Prostate gland (tissue), 2 donors: ENCODE measurements around the gene ULK4. TPM values are rescaled to one million over a fixed set of nuclear protein-coding genes. Genes with fewer than 3 reads are reported as not detected.

Source experiments
- DNase-seq: peaks from one replicate; pipeline ENCODE4 v3.0.0-alpha.2; 2019; ENCODE audit warnings: low spot score
- H3K27ac ChIP-seq, 2 donors: fragments of 200-600 bp; sonication (generic); 2 replicates each; pipeline ENCODE4 v1.5.1; 2017 to 2019
- H3K27me3 ChIP-seq: fragments of 200-600 bp; sonication (generic); replicated peaks from 2 replicates; pipeline ENCODE4 v1.5.1; 2019; ENCODE audit not compliant: insufficient read depth
- H3K36me3 ChIP-seq, 2 donors: fragments of 200-600 bp; sonication (generic); 1 replicate in 1 of 2; 2 replicates in 1 of 2; pipeline versions ENCODE4 v1.5.1 to v1.8.1; 2017 to 2019
- H3K4me1 ChIP-seq: fragments of 200-600 bp; sonication (generic); replicated peaks from 2 replicates; pipeline ENCODE4 v1.5.1; 2019
- H3K4me3 ChIP-seq, 2 donors: fragments of 200-600 bp; sonication (generic); 2 replicates each; pipeline ENCODE4 v1.5.1; 2017 to 2019
- H3K9me3 ChIP-seq: fragments of 200-600 bp; sonication (generic); 2 replicates; pipeline ENCODE4 v1.5.1; 2017
- CTCF ChIP-seq, 4 experiments: fragments of 200-600 bp in 2 of 4; fragments of 450-650 bp in 2 of 4; sonication (generic) in 2 of 4; IDR thresholded peaks; 1 replicate in 3 of 4; 2 replicates in 1 of 4; pipeline ENCODE4 v1.5.1; 2016 to 2019; ENCODE audit warnings: antibody characterized with exemption in 4 of 4, mild to moderate bottlenecking in 2 of 4, moderate library complexity in 2 of 4
- POLR2A ChIP-seq: fragments of 450-650 bp; IDR thresholded peaks from one replicate; pipeline ENCODE4 v1.6.1; 2016; ENCODE audit warnings: antibody characterized with exemption, mild to moderate bottlenecking
- POLR2AphosphoS5 ChIP-seq: sonication (generic); formaldehyde crosslinking; IDR thresholded peaks from one replicate; pipeline ENCODE4 v1.6.1; 2017; ENCODE audit warnings: antibody characterized with exemption
- WGBS: methylation state at CpG from one replicate; pipeline ENCODE4 v1.1.5; 2018; 5-methylcytosine and 5-hydroxymethylcytosine counted together
- intact Hi-C: fragments of 100-400 bp; cut with DNase I; formaldehyde crosslinking; loops from one replicate; pipeline ENCODE4 v1.14.2; 2022
- total RNA-seq, 2 donors: library from RNA; depleted of rRNA; stranded (reverse); fragments of >200 nt; gene quantifications; one replicate each; pipeline ENCODE4 v1.1.0, GENCODE V29; 2016

The ULK4 gene
- total RNA-seq, 2 donors from 2014 or later = 23.1 to 33.7 TPM

DNA sequence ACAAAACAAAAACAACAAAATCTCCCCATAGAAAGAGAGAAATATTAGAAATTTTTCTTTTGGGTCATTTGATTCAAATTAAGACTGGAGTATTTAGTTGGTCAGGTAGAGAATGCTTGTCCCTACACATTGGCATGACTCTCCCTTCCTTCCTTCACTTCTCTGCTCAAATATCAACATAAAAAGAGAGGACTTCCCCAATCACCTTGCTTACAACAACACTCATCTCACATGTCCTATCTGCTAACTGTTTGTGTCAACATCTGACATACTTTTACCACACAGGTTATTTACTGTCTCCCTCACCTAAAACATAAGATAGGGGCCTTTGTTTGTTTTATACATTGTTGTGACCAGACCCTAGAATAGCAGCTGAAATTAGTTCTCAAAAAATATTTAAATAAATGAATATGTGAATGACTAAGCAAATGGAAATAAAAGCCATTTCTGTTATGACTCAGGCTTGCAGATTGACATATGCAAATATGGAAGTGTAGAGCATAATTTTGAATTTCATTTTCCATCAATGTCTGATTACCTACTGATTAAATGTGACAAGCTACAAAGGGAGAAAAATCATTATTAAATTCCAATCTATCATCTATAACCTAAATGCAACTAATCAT, 457.8 kb downstream of the ULK4 start:
- Histone ChIP-seq H3K4me3 (no peak overlapping the region), H3K36me3 (no peaks in the 10 kb centered on the region), H3K27me3 (no peaks in the 10 kb centered on the region), H3K9me3 (no peaks in the 10 kb centered on the region), H3K27ac (no peak overlapping the region), H3K4me1 (no peaks in the 10 kb centered on the region)
- TF ChIP-seq POLR2AphosphoS5 = no peak
- no peak for TF ChIP-seq POLR2A
- no peak for TF ChIP-seq CTCF (IDR thresholded peaks at IDR 0.05)
- intact Hi-C loops = no loop called here
- no peak for DNase-seq

DNA sequence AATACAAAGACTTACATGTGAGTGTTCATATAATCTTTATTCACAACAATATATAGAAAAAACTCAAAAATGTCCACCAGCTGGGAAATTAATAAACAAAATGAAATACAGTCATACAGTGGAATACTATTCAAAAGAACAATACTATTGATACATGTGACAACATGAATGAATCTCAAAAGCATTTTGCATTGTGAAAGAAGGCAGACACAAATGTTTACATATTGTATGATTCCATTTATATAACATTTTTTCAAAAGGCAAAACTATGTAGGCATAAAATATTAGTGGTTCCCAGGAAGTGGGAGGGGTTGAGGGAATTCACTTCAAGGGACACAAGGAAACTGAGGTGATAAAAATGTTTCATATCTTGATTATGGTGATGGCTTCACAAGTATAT, 459.4 kb downstream of the ULK4 start:
- H3K27me3 ChIP-seq = no peaks in the 10 kb centered on the region
- no peaks in the 10 kb centered on the region for H3K36me3 ChIP-seq
- no peak overlapping the region for H3K4me3 ChIP-seq
- no peaks in the 10 kb centered on the region for H3K9me3 ChIP-seq
- H3K27ac ChIP-seq = no peak overlapping the region
- no peak for DNase-seq
- TF ChIP-seq POLR2A = no peak
- TF ChIP-seq CTCF (IDR thresholded peaks at IDR 0.05) = no peak
- no peak for TF ChIP-seq POLR2AphosphoS5
- H3K4me1 ChIP-seq = no peaks in the 10 kb centered on the region
- intact Hi-C loops = no loop called here

- H3K36me3 ChIP-seq = no peaks in the 10 kb centered on the region
- no peaks in the 10 kb centered on the region for H3K9me3 ChIP-seq
- DNase-seq = no peak
- no peaks in the 10 kb centered on the region for H3K4me1 ChIP-seq
- H3K4me3 ChIP-seq = no peak overlapping the region
- no peak overlapping the region for H3K27ac ChIP-seq
- 38% methylated on average over 1 of the region's 1 CpG for WGBS
- H3K27me3 ChIP-seq = no peaks in the 10 kb centered on the region
- no peak for TF ChIP-seq POLR2A
- no peak for TF ChIP-seq POLR2AphosphoS5
- TF ChIP-seq CTCF (IDR thresholded peaks at IDR 0.05) = no peak
- intact Hi-C loops = no loop called here
These were observed 459.9 kb downstream of the ULK4 start for GRCh38 chr3:41502023-41502422.

DNA sequence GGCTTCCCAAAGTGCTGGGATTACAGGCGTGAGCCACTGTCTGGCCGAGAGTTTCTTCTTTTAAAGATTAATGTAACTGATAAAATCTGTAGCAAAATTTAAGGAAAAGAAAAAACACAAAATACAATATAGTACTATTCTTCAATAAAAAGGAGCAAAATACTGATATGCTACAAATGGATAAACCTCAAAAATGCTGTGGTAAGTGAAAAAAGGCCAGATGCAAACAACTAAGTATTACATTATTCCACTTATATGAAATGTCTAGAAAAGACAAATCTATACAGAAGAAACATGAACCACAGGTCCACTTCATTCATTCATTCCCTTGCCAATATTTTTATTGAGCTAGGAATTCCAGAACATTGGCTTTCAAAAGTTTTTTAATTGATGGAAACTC, 463.1 kb downstream of the ULK4 start:
- intact Hi-C loops = no loop called here
- TF ChIP-seq POLR2AphosphoS5 (no peak), CTCF (IDR thresholded peaks at IDR 0.05) (no peak), POLR2A (no peak)
- no peaks in the 10 kb centered on the region for H3K36me3 ChIP-seq
- no peak for DNase-seq
- no peak overlapping the region for H3K27ac ChIP-seq
- no peaks in the 10 kb centered on the region for H3K4me1 ChIP-seq
- WGBS = 76% methylated on average over 2 of the region's 2 CpGs
- H3K4me3 ChIP-seq = no peak overlapping the region
- no peaks in the 10 kb centered on the region for H3K9me3 ChIP-seq
- no peaks in the 10 kb centered on the region for H3K27me3 ChIP-seq

GRCh38 chr3:41490360-41490759, 471.5 kb downstream of the ULK4 start:
- H3K27me3 ChIP-seq = no peaks in the 10 kb centered on the region
- DNase-seq = no peak
- no peak overlapping the region for H3K27ac ChIP-seq
- H3K36me3 ChIP-seq = no peaks in the 10 kb centered on the region
- no peaks in the 10 kb centered on the region for H3K4me1 ChIP-seq
- no peaks in the 10 kb centered on the region for H3K9me3 ChIP-seq
- H3K4me3 ChIP-seq = no peak overlapping the region
- WGBS = 92% methylated on average over 2 of the region's 2 CpGs
- TF ChIP-seq POLR2AphosphoS5 (no peak), POLR2A (no peak), CTCF (IDR thresholded peaks at IDR 0.05) (no peak)
- intact Hi-C loops = no loop called here
